ENCODE results near the gene TSPAN9.

GRCh38 chr12:3161861-3162260, 84.7 kb downstream of the TSPAN9 start:
- TF ChIP-seq ELF1 (tag; IDR thresholded peaks at IDR 0.05) (no peak), POLR2A (conservative IDR thresholded peaks at IDR 0.05) (no peak), KDM5B (IDR thresholded peaks at IDR 0.05; ENCODE audit: insufficient replicate concordance, low read depth, low read length) (no peak), ZBTB26 (CRISPR knock-in tag; IDR thresholded peaks at IDR 0.05) (no peak), E2F1 (CRISPR knock-in tag; IDR thresholded peaks at IDR 0.05) (no peak), CSDE1 (IDR thresholded peaks at IDR 0.05) (no peak), FOSL1 (tag; conservative IDR thresholded peaks at IDR 0.05) (no peak), NFATC3 (IDR thresholded peaks at IDR 0.05) (no peak), BRD9 (IDR thresholded peaks at IDR 0.05; ENCODE audit: low read depth, partially characterized antibody) (no peak), PCBP2 (IDR thresholded peaks at IDR 0.05; ENCODE audit: low read depth, low read length, poor library complexity, severe bottlenecking) (no peak)

All from K562 (cell line).